CD4-positive, alpha-beta T cell treated with Interleukin-17A for 1 hour (primary cell): Measurements from ENCODE around the gene SNRNP27.
"Not testable (repeated sequence)": the region's sequence is repeated elsewhere in the genome, so short reads cannot be mapped to it uniquely, and the experiment has no call there.

ENCODE experiments used
- DNase-seq: peaks from one replicate; pipeline ENCODE4 v3.0.0-alpha.2; 2020

SNRNP27 gene

GRCh38 chr2:69893684-69894551 is at the start of gene SNRNP27:
Gene SNRNP27 (plus strand): TSS chr2:69893956. CDS start chr2:69893985, 29 bp downstream.
- peak; percentile 85 for DNase-seq

GRCh38 chr2:69843993-69844392 is 49.8 kb upstream of the SNRNP27 start:
- no peak for DNase-seq

GRCh38 chr2:69844560-69844959 is 49.2 kb upstream of the SNRNP27 start:
- DNase-seq: no peak

- DNase-seq: no peak
These were observed 47.3 kb upstream of the SNRNP27 start for GRCh38 chr2:69846182-69847067.

GRCh38 chr2:69847068-69847828 is 46.5 kb upstream of the SNRNP27 start:
- DNase-seq: no peak

GRCh38 chr2:69848186-69848790 is 45.5 kb upstream of the SNRNP27 start:
- no peak for DNase-seq

GRCh38 chr2:69858261-69858660 is 35.5 kb upstream of the SNRNP27 start:
- DNase-seq: no peak

GRCh38 chr2:69863298-69863697 is 30.5 kb upstream of the SNRNP27 start:
- DNase-seq: no peak

- no peak for DNase-seq
These were observed 5.3 kb upstream of the SNRNP27 start for GRCh38 chr2:69888451-69888850.

GRCh38 chr2:69889302-69889701 is 4.5 kb upstream of the SNRNP27 start:
- no peak for DNase-seq

GRCh38 chr2:69890881-69891280 is 2.9 kb upstream of the SNRNP27 start:
- DNase-seq: no peak

GRCh38 chr2:69892838-69893424 is 825 bp upstream of the SNRNP27 start:
- DNase-seq: not testable (repeated sequence)

- DNase-seq: not testable (repeated sequence)
These were observed 981 bp downstream of the SNRNP27 start for GRCh38 chr2:69894737-69895136.

GRCh38 chr2:69902213-69902922 is 8.6 kb downstream of the SNRNP27 start:
- no peak for DNase-seq

- no peak for DNase-seq
These were observed 13.5 kb downstream of the SNRNP27 start for GRCh38 chr2:69907216-69907615.

- peak; percentile 80 for DNase-seq
These were observed 18.3 kb downstream of the SNRNP27 start for GRCh38 chr2:69911985-69912563.

GRCh38 chr2:69914164-69914949 is 20.6 kb downstream of the SNRNP27 start:
- DNase-seq: peak; percentile 100

GRCh38 chr2:69914950-69915945 is 21.5 kb downstream of the SNRNP27 start, which contains the start of gene MXD1:
Gene MXD1 (plus strand): TSS chr2:69915109. CDS start chr2:69915331, 222 bp downstream.
- peak; percentile 27 for DNase-seq

GRCh38 chr2:69916106-69916505 is 22.4 kb downstream of the SNRNP27 start:
- no peak for DNase-seq
